Esophagus muscularis mucosa (tissue), 4 donors: Measurements from ENCODE around the gene JPH4. TPM values are rescaled to one million over a fixed set of nuclear protein-coding genes. Genes with fewer than 3 reads are reported as not detected.

ENCODE experiments used
- DNase-seq: peaks from one replicate; pipeline ENCODE4 v3.0.0-alpha.2; 2017; ENCODE audit errors: extremely low spot score
- H3K27ac ChIP-seq, 4 donors: fragments of 200-600 bp; sonication (generic); replicated peaks in 1 of 4; 1 replicate in 3 of 4; 2 replicates in 1 of 4; pipeline ENCODE4 v1.5.1; 2016 to 2019; ENCODE audit warnings: mild to moderate bottlenecking in 1 of 4
- H3K27me3 ChIP-seq, 4 donors: fragments of 200-600 bp; sonication (generic); one replicate each; pipeline versions ENCODE4 v1.5.1 to v1.6.0; 2016 to 2019
- H3K36me3 ChIP-seq, 4 donors: fragments of 200-600 bp; sonication (generic); one replicate each; pipeline ENCODE4 v1.5.1; 2016 to 2019
- H3K4me1 ChIP-seq, 4 donors: fragments of 200-600 bp; sonication (generic); one replicate each; pipeline ENCODE4 v1.5.1; 2016 to 2019
- H3K4me3 ChIP-seq, 4 donors: fragments of 200-600 bp; sonication (generic); 1 replicate in 2 of 4; 2 replicates in 2 of 4; pipeline ENCODE4 v1.5.1; 2016 to 2019; ENCODE audit warnings: mild to moderate bottlenecking in 4 of 4, moderate library complexity in 1 of 4
- H3K9me3 ChIP-seq, 4 donors: fragments of 200-600 bp; sonication (generic); 1 replicate in 3 of 4; 2 replicates in 1 of 4; pipeline ENCODE4 v1.5.1; 2016 to 2019
- EP300 ChIP-seq: sonication (generic); formaldehyde crosslinking; IDR thresholded peaks from one replicate; pipeline ENCODE4 v1.6.1; 2017; ENCODE audit warnings: antibody characterized with exemption
- POLR2A ChIP-seq: fragments of 450-650 bp; IDR thresholded peaks from one replicate; pipeline ENCODE4 v1.6.1; 2017; ENCODE audit warnings: antibody characterized with exemption, moderate library complexity, mild to moderate bottlenecking, low read depth
- POLR2AphosphoS5 ChIP-seq, 2 donors: sonication (generic); formaldehyde crosslinking; IDR thresholded peaks; one replicate each; pipeline ENCODE4 v1.6.1; 2017; ENCODE audit warnings: antibody characterized with exemption in 2 of 2
- WGBS: methylation state at CpG from one replicate; pipeline ENCODE4 v1.1.5; 2018; 5-methylcytosine and 5-hydroxymethylcytosine counted together
- intact Hi-C: fragments of 100-400 bp; cut with DNase I; formaldehyde crosslinking; loops from one replicate; pipeline ENCODE4 v1.15.1; 2023
- total RNA-seq, 4 donors: library from RNA; depleted of rRNA; stranded (reverse); fragments of >200 nt; gene quantifications; one replicate each; pipeline versions ENCODE4 v1.1.0 to v1.2.1, GENCODE V29; 2016
- TF ChIP-seq, protein P1 (sequence below), 3 experiments: fragments of 200-600 bp in 2 of 3; fragments of 450-650 bp in 1 of 3; sonication (generic) in 2 of 3; IDR thresholded peaks; one replicate each; pipeline ENCODE4 v1.5.1; 2017 to 2019; ENCODE audit warnings: antibody characterized with exemption in 3 of 3, mild to moderate bottlenecking in 2 of 3, moderate library complexity in 1 of 3

The JPH4 gene
- total RNA-seq, 4 donors from 2014 or later, result 0.83 to 2.8 (median 2.0) TPM

DNA sequence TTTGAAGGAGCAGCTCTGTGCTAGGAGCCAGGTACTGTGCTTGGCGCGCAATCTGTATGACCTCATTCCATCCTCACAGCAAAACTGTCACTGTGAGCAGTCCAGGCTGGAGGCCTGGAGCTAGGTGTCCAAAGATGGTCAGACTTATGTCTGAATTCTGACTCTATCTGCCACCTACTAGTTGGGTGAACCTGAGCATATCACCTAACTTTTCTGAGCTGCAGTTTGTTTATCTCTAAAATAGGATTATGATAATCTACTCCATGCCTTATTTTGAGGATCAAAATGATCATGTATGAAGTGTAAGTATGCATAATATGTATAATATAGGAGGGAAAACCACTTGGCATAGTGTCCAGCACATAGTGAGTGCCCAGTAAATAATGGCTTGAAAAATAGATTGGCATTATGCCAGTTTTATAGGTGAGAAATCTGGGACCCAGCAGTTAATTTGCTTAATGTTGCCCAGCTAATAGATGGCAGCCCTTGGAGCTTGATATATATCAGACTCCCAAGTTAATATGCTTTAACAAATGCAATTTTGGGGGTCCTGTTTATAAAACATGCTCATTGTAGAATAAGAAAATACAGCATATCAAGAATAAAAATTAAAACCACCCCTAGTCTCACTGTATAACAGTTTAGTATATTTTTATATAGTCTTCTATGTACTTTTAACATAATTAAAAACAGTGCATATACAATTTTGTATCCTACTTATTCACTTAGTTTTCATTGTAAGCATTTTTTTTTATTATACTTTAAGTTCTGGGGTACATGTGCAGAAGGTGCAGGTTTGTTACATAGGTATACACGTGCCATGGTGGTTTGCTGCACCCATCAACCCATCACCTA, 4.5 kb upstream of the JPH4 start:
- Histone ChIP-seq H3K27me3 (peaks cover 0 to 60% (median 5%) of the 10 kb centered on the region in 4 donors), H3K4me1 (peaks cover 0 to 11% (median 9%) of the 10 kb centered on the region in 4 donors), H3K9me3 (no peaks in the 10 kb centered on the region), H3K27ac (no peak overlapping the region), H3K36me3 (no peaks in the 10 kb centered on the region), H3K4me3 (no peak overlapping the region)
- DNase-seq, result no peak
- intact Hi-C loops, result no loop called here
- WGBS, result 83% methylated on average over 3 of the region's 3 CpGs
- no peak for TF ChIP-seq POLR2A
- no peak for TF ChIP-seq EP300
- TF ChIP-seq, protein P1, sequence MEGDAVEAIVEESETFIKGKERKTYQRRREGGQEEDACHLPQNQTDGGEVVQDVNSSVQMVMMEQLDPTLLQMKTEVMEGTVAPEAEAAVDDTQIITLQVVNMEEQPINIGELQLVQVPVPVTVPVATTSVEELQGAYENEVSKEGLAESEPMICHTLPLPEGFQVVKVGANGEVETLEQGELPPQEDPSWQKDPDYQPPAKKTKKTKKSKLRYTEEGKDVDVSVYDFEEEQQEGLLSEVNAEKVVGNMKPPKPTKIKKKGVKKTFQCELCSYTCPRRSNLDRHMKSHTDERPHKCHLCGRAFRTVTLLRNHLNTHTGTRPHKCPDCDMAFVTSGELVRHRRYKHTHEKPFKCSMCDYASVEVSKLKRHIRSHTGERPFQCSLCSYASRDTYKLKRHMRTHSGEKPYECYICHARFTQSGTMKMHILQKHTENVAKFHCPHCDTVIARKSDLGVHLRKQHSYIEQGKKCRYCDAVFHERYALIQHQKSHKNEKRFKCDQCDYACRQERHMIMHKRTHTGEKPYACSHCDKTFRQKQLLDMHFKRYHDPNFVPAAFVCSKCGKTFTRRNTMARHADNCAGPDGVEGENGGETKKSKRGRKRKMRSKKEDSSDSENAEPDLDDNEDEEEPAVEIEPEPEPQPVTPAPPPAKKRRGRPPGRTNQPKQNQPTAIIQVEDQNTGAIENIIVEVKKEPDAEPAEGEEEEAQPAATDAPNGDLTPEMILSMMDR (IDR thresholded peaks at IDR 0.05), result no peak
- no peak for TF ChIP-seq POLR2AphosphoS5 (IDR thresholded peaks at IDR 0.05)

DNA sequence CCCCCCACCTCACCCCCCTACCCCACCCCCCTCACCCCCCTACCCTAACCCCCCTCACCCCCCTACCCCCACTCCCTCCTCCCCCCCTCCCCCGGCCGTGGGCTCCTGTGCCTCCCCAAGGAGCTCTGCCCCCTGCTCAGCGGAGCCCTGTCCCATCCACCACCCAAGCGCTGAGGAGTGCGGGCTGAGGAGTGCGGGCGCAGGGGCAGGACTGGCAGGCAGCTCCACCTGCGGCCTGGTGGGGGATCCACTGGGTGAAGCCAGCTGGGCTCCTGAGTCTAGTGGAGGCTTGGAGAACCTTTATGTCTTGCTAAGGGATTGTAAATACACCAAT, 2.3 kb upstream of the JPH4 start:
- WGBS, result 90% methylated on average over 3 of the region's 8 CpGs
- Histone ChIP-seq H3K4me1 (peaks cover 7 to 33% (median 31%) of the 10 kb centered on the region in 4 donors), H3K36me3 (no peaks in the 10 kb centered on the region), H3K9me3 (no peaks in the 10 kb centered on the region), H3K4me3 (no peak overlapping the region), H3K27me3 (peaks cover 8 to 73% (median 27%) of the 10 kb centered on the region in 4 donors), H3K27ac (no peak overlapping the region)
- DNase-seq, result no peak
- TF ChIP-seq POLR2A (no peak), EP300 (no peak), POLR2AphosphoS5 (IDR thresholded peaks at IDR 0.05) (no peak)
- TF ChIP-seq, protein P1 (IDR thresholded peaks at IDR 0.05), result no peak
- intact Hi-C loops, result no loop called here

DNA sequence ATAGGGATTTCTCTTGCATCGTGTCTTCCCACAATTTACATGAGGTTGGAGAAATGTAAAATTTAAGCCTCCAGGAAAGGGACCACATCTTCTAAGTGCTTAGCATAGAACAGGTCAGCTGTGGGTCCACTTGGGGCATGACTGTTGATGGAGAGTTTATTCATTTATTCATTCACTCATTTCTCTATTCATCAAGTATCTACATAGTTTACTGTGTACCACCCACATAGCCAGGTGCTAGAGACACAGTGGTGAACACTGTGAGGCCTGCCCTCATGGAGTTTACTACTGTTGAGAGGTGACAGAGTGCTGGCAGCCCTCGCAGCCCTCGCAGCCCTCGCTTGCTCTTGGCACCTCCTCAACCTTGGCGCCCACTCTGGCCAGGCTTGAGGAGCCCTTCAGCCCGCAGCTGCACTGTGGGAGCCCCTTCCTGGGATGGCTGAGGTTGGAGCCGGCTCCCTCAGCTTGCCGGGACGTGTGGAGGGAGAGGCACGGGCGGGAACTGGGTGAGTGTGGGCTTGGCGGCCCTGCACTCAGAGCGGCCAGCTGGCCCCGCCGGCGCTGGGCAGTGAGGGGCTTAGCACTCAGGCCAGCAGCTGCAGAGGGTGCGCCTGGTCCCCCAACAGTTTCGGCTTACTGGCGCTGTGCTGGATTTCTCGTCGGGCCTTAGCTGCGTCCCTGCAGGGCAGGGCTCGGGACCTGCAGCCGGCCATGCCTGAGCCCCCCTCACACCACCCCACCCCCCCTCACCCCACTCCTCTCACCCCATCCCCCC, 1.7 kb upstream of the JPH4 start:
- 91% methylated on average over 18 of the region's 24 CpGs for WGBS
- H3K9me3 ChIP-seq, result no peaks in the 10 kb centered on the region
- H3K4me1 ChIP-seq, result peaks cover 7 to 35% (median 34%) of the 10 kb centered on the region in 4 donors
- DNase-seq, result no peak
- peaks cover 8 to 77% (median 33%) of the 10 kb centered on the region in 4 donors for H3K27me3 ChIP-seq
- no peaks in the 10 kb centered on the region for H3K36me3 ChIP-seq
- no peak overlapping the region for H3K4me3 ChIP-seq
- TF ChIP-seq, protein P1 (IDR thresholded peaks at IDR 0.05), result no peak
- TF ChIP-seq POLR2AphosphoS5 (IDR thresholded peaks at IDR 0.05), result no peak
- TF ChIP-seq EP300, result no peak
- TF ChIP-seq POLR2A, result no peak
- intact Hi-C loops, result no loop called here
- H3K27ac ChIP-seq, result no peak overlapping the region

DNA sequence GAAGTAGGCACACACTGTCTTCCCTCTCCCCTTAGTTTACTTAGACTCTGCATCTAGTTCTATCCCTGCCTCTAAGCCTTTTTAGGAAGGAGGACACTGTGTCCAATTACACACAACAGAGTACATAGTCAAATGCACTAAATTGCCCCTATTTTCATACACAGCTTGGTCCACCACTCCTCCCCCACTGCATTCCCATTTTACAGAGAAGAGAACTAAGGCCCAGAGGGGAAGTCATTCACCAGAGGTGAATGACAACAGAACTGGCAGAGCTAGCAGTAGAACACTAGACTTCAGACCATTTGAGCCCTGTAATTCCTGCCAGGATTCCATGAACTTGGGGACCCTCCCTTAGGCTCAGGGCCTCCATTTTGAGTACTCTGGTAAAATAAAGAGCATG, 1.1 kb upstream of the JPH4 start:
- Histone ChIP-seq H3K4me1 (peaks cover 7 to 35% (median 34%) of the 10 kb centered on the region in 4 donors), H3K36me3 (no peaks in the 10 kb centered on the region), H3K9me3 (no peaks in the 10 kb centered on the region), H3K4me3 (no peak overlapping the region), H3K27me3 (peaks cover 8 to 76% (median 36%) of the 10 kb centered on the region in 4 donors), H3K27ac (no peak overlapping the region)
- DNase-seq, result no peak
- intact Hi-C loops, result no loop called here
- TF ChIP-seq POLR2AphosphoS5 (IDR thresholded peaks at IDR 0.05) (no peak), POLR2A (no peak), EP300 (no peak)

DNA sequence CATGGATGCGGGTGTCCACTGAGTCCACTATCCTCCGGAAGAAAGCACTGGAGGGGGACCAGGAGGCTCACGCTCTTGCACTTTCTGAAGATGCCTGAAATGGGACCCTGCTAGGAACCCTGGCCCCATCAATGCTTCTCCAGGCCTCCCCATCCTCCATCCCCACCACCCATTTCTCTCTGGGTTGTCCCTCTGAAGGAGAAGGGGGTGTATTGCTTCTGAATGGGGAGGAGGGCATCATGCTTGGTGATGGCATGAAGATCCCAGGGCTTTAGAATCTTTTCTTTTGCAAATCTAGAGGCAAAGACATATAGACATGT, 681 bp upstream of the JPH4 start:
- H3K27me3 ChIP-seq, result peaks cover 8 to 80% (median 36%) of the 10 kb centered on the region in 4 donors
- peaks cover 7 to 35% (median 34%) of the 10 kb centered on the region in 4 donors for H3K4me1 ChIP-seq
- intact Hi-C loops, result no loop called here
- H3K4me3 ChIP-seq, result peak overlapping the region in 1 of 4 donors; percentile 41
- no peak for DNase-seq
- H3K27ac ChIP-seq, result no peak overlapping the region
- H3K9me3 ChIP-seq, result no peaks in the 10 kb centered on the region
- TF ChIP-seq POLR2A (no peak), POLR2AphosphoS5 (IDR thresholded peaks at IDR 0.05) (no peak), EP300 (no peak)
- TF ChIP-seq, protein P1 (IDR thresholded peaks at IDR 0.05), result no peak
- WGBS, result 100% methylated on average over 1 of the region's 3 CpGs
- H3K36me3 ChIP-seq, result no peaks in the 10 kb centered on the region
